Measurements from ENCODE around the gene CYTL1.

DNA sequence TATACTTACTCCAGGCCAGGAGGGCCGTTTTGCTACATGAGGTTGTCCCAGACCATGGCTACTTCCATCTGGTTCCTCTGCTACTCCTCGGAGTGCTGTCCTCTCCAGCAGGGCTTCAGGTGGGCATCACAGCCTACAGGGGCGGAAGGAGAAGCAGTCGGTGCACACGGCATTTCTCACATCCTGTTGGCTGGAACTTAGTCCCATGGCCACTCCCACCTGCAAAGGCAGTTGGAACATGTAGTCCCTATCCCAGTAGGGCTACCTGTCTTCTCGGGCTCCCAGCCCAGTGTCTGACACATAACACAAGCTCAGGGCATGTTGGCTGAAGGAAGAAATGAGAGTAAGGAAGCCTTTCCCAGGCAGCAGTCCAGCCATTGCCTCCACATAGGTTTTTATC is 24.3 kb upstream of the CYTL1 start:
- TF ChIP-seq EZH2 (IDR thresholded peaks at IDR 0.05; ENCODE audit: insufficient read depth, low read length), result no peak
- TF ChIP-seq CTCF (IDR thresholded peaks at IDR 0.05; ENCODE audit: insufficient read depth, low read depth, low read length), result no peak

All from astrocyte (in vitro differentiated cells and primary cell).